HG03108 (cell line): ENCODE measurements around the gene GCLM.
"Not testable (repeated sequence)": the region's sequence is repeated elsewhere in the genome, so short reads cannot be mapped to it uniquely, and the experiment has no call there.

Source experiments
- ATAC-seq: cut with Tn5 transposase; IDR thresholded peaks from one replicate; pipeline ENCODE4 v1.9.1; 2021; ENCODE audit warnings: moderate library complexity; ENCODE audit not compliant: unreplicated experiment

The GCLM gene

DNA sequence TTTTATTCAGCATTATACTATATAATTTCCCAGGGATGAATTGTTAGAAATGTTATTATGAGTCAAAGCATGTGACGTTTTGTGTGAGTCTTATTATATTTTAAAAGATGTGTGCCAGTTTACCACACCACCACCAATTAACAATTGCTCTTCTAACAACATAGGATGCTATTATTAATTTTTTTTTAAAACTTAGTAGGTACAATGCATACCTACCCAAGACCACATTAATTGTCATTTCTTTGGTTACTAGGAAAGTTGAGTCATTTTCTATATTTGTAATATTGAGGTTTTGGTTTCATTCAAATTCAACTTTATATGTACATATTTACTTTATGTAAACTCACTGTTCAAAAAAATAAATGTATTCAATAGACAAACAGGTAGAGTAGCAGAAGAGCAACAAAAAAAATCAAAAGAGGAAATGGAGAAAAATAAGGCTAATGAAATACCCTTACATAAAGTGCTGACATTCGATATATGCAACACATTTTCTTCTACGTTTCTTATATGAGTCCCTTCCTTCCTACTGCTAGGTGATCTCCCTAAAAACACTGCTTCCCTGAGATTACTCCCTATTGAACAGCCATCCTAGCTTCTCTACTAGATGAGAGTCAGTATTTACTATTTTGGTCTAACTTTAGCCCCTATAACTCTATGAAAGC is 9.6 kb downstream of the GCLM start:
- no peak for ATAC-seq

- ATAC-seq = no peak
Observed at GRCh38 chr1:93888900-93889299, 20.3 kb downstream of the GCLM start.

- no peak for ATAC-seq
Observed at GRCh38 chr1:93882269-93882668, 27.0 kb downstream of the GCLM start.

- ATAC-seq = no peak
Observed at GRCh38 chr1:93880731-93881130, 28.5 kb downstream of the GCLM start.

DNA sequence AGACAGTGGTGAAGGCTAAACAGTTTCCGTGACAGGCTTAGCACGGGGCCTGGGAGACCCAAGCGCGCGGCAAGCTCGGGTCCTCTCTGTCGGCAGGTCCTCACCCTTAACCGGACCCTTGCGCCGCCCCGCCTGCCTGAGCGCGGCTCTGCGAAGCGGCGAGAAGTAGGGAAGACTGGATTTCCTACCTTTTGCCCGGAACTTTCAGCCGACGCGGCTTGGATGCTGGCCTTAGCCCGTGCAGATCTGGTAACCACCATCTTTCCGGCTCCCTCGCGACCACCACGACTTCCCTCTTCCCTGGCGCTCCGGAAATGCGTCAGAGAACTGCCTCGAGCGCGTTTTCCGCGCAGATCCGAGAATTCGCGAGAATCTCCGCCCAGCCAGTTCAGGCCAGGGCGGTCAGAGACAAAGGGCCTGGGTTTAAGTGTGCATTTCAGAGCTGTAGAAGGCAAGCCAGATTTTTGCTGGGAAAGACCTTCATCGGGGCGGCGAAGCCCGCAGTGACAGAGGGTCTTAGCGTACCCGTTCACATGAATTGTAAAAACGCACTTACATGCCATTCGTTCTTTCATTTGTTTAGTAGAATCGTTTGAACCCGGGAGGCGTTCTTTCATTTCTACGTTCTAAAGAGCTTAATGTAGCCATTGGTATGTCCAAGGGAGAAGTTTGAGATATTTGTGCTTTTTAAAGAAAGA is 30.2 kb downstream of the GCLM start, which contains the start of gene DNTTIP2:
TSS of gene DNTTIP2 (minus strand) at position 318 of the 698 bp plus-strand sequence. CDS start at position 260, 58 bp downstream.
- ATAC-seq = peak; percentile 94

DNA sequence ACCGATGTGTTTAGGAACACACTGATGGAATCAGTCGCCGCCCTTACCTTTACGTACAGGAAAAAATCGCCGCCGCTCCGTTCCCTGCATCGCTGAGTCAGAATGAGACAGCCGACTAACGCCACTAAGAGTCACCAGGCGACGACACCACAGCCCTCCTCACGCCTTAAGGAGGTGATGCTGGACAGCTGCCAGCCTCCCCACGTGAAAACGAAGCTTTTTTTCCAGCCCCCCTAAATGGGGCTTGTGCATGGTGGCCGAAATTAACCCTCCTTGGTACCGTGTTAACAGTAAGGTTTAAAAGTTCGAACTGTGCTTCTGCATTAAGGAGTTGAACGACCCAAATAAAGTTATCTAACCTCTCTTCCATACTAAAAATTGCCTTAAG is 30.7 kb downstream of the GCLM start:
- peak; percentile 41 for ATAC-seq

- no peak for ATAC-seq
Observed at GRCh38 chr1:93877529-93877928, 31.7 kb downstream of the GCLM start.

DNA sequence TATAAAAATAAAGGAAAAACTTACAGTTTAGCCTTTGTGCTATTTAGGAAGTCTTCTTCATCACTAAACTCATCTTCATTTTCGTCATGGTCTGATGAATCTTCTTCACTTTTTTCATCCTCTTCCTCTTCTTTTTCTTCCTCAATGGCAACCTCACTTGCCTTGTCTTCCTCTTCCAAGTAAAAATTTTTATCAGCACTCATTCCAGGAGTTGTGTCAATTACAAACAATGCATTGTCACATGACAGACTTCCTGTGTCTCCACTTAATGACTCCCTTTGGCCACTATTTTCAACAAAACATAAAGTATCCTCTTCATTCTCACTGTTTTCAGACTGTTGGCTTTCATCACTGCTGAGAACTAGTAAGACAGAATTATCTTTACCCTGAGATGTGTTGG is 33.0 kb downstream of the GCLM start:
- ATAC-seq = no peak

DNA sequence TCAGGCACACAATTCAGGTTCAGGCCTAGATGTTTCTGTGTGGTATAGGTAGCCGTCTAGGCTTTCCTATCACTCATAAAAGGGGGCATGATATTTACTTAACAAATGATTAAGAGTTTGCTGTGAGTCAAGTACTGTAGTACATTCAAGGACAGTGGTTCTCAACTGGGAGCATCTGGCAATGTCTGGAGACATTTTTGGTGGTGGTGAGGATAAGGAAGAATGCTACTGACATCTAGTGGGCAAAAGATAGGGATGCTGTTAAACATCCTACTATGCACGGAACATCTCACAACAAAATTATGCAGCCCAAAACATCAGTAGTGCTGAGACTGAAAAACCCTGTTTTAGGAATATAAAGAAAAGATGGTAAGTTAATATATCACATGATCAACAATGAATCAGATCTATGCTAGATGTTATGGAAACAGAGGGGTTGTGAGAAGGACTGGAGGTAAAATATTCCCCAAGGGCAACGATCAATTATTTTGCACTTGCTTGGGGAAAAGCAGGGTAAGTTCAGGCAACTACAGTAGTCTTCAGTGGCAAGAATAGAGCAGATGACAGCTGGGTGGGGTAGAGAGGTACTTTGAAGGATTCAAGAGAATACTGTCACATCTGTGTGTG is 35.1 kb downstream of the GCLM start:
- ATAC-seq = no peak

DNA sequence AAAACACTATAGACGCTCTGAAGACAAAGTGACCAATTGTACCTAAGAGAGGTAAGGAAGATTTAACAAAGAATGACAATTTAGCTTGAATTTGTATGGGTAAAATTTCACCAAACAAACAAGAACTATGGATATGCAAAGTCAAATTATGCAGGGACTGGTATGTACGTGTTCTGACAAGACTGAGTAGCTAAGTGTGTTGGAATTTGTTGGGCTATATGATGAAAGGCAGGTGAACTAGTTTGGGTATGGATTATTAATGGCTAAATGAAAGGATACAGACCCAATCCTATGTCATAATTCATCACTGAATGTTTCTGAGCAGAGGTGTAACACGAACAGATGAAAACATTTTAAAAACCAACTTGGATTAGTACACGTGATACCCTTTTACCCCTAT is 37.9 kb downstream of the GCLM start:
- no peak for ATAC-seq

GRCh38 chr1:93869653-93870052 is 39.6 kb downstream of the GCLM start:
- no peak for ATAC-seq

DNA sequence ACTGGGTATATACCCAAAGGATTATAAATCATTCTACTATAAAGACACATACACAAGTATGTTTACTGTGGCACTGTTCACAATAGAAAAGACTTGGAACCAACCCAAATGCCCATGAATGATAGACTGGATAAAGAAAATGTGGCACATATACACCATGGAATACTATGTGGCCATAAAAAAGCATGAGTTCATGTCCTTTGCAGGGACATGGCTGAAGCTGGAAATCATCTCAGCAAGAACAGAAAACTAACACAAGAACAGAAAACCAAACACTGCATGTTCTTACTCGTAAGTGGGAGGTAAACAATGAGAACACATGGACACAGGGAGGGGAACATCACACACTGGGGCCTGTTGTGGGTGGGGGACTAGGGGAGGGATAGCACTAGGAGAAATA is 40.7 kb downstream of the GCLM start:
- not testable (repeated sequence) for ATAC-seq

- no peak for ATAC-seq
Observed at GRCh38 chr1:93865253-93865652, 44.0 kb downstream of the GCLM start.

GRCh38 chr1:93864175-93864574 is 45.1 kb downstream of the GCLM start:
- no peak for ATAC-seq

GRCh38 chr1:93857653-93858052 is 51.6 kb downstream of the GCLM start:
- ATAC-seq = not testable (repeated sequence)

GRCh38 chr1:93855983-93856382 is 53.2 kb downstream of the GCLM start:
- not testable (repeated sequence) for ATAC-seq

- no peak for ATAC-seq
Observed at GRCh38 chr1:93853940-93854339, 55.3 kb downstream of the GCLM start.

DNA sequence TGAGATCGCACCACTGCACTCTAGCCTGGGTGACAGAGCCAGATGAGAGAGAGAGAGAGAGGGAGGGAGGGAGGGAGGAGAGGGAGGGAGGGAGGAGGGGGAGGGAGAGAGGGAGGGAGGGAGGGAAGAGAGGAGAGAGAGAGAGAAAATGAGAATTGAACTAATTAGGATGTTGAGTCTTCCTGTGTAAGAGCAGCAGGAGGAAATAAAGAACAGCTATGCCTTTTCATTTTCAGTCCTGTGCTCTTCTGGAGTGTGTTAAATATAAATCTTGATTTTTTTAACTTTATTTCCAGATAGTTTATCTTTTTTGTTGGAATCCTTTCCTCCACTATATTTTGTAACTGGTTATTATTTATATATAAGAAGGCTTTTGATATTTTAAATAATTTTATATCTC is 57.4 kb downstream of the GCLM start:
- no peak for ATAC-seq

DNA sequence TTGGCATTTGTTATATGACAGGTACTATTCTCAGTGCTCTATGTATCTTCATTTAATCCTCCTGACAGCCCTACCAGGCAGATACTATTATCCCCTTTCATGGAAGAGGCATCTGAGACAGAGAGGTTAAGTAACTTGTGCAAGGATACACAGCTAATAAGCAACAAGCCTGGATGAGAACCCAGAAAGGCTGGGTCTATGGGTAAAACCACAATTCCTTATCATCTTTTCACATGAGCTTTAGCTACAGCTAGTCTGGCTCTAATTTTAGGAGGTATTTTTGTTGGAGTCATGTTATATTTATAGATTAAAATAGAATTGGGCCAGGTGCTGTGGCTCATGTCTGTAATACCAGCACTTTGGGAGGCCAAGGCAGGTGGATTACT is 57.9 kb downstream of the GCLM start:
- no peak for ATAC-seq

GRCh38 chr1:93850687-93851326 is 58.4 kb downstream of the GCLM start:
- ATAC-seq = not testable (repeated sequence)

DNA sequence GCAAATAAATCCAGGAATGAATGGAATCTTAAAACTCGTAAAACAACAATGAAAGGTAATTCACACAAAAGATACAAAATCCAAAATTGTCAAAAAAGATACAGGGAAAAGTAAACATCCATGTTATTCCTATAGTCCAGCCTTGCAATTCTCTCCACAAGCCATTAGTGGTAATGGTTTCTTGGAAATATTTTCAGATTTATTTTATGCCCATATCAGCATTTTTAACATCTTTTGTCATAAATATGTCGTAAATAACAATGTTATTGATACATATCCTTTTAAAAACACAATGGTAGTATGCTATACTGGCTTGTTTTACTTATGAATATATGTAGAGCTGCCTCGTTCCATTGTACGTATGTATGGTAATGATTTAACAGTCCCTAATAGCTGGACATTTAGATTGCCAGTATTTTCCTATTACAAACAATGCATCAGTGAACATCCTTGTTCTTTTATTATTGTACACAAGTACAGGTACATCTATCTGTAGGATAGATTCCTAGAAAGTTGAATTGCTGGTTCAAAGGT is 60.8 kb downstream of the GCLM start:
- no peak for ATAC-seq
